Vagina (tissue), 2 donors: ENCODE data around the gene ATF7.

Experiments used
- POLR2AphosphoS5 ChIP-seq, 2 donors: sonication (generic); formaldehyde crosslinking; IDR thresholded peaks; one replicate each; pipeline ENCODE4 v1.9.0; 2017; ENCODE audit warnings: antibody characterized with exemption in 2 of 2, mild to moderate bottlenecking in 2 of 2, low read depth in 1 of 2; ENCODE audit not compliant: insufficient read depth in 1 of 2
- TF ChIP-seq, protein P1 (sequence below), 3 experiments: fragments of 450-650 bp in 2 of 3; fragments of 200-600 bp in 1 of 3; sonication (generic) in 1 of 3; IDR thresholded peaks; one replicate each; pipeline ENCODE4 v1.5.1; 2017 to 2019; ENCODE audit warnings: antibody characterized with exemption in 3 of 3, mild to moderate bottlenecking in 2 of 3, moderate library complexity in 2 of 3

DNA sequence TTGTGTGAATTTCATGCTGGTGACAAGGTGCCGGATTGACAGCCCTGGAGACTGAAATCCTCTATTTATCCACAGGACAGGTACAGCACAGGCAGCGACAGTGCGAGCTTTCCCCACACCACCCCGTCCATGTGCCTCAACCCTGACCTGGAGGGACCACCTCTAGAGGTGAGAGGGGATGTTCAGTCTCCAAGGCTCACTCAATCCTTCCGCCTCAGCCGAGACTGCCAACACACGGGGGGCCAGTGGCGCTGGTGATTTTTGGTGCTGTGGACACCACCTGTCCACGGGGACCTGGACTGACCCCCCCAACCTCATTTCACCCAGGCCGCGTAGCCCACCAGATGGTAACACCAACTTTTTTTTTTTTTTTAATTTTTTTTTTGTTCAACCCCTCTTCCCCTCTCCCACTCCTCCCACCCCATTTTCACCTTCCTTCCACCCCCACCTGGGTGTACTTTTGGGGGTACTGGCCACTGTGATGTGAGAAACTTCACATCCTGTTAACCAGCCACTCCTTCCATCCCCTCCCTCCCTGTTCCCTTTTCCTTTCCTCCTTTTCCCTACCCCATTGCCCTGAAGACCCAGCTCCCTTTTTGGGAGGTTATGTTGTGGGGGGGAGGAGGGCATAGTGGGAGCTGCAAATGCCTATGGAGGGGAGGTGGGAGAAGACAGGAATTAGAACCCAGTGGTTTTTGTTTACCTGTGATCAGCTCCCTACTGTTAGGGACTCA is 161.3 kb downstream of the ATF7 start:
- TF ChIP-seq POLR2AphosphoS5 (IDR thresholded peaks at IDR 0.05; ENCODE audit: insufficient read depth in 1 of 2, low read depth in 1 of 2): no peak
- TF ChIP-seq, protein P1, sequence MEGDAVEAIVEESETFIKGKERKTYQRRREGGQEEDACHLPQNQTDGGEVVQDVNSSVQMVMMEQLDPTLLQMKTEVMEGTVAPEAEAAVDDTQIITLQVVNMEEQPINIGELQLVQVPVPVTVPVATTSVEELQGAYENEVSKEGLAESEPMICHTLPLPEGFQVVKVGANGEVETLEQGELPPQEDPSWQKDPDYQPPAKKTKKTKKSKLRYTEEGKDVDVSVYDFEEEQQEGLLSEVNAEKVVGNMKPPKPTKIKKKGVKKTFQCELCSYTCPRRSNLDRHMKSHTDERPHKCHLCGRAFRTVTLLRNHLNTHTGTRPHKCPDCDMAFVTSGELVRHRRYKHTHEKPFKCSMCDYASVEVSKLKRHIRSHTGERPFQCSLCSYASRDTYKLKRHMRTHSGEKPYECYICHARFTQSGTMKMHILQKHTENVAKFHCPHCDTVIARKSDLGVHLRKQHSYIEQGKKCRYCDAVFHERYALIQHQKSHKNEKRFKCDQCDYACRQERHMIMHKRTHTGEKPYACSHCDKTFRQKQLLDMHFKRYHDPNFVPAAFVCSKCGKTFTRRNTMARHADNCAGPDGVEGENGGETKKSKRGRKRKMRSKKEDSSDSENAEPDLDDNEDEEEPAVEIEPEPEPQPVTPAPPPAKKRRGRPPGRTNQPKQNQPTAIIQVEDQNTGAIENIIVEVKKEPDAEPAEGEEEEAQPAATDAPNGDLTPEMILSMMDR (IDR thresholded peaks at IDR 0.05): no peak
